ENCODE measurements around the gene SPRR1B.

DNA sequence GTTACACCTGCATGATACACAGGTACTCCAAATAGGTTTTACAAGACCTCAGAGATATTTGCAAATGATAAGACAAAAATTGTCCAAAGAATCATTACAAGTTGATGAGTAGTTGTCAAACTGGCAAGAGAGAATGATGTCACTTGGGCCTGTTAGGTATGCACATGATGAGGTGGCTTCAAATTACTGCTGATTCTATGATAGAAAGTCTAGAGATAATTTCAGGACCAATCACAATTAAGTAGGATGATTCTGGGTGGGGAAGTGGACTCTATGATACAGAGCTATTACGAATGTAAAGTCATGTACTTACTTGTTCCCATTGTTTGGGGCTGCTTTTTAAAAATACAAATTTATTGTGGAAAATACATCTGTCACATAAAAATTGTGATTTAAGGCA is 5.2 kb upstream of the SPRR1B start:
- no peak for TF ChIP-seq POLR2AphosphoS5 (IDR thresholded peaks at IDR 0.05; ENCODE audit: low read depth)
- TF ChIP-seq, protein P1, sequence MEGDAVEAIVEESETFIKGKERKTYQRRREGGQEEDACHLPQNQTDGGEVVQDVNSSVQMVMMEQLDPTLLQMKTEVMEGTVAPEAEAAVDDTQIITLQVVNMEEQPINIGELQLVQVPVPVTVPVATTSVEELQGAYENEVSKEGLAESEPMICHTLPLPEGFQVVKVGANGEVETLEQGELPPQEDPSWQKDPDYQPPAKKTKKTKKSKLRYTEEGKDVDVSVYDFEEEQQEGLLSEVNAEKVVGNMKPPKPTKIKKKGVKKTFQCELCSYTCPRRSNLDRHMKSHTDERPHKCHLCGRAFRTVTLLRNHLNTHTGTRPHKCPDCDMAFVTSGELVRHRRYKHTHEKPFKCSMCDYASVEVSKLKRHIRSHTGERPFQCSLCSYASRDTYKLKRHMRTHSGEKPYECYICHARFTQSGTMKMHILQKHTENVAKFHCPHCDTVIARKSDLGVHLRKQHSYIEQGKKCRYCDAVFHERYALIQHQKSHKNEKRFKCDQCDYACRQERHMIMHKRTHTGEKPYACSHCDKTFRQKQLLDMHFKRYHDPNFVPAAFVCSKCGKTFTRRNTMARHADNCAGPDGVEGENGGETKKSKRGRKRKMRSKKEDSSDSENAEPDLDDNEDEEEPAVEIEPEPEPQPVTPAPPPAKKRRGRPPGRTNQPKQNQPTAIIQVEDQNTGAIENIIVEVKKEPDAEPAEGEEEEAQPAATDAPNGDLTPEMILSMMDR (IDR thresholded peaks at IDR 0.05; ENCODE audit: insufficient read depth, low read length) = no peak
